Measurements from ENCODE around the gene AAK1.

- TF ChIP-seq CTCF (optimal IDR thresholded peaks at IDR 0.05 in 1 of 3, IDR thresholded peaks at IDR 0.05 in 1 of 3, conservative IDR thresholded peaks at IDR 0.05 in 1 of 3; ENCODE audit: extremely low read depth in 1 of 3, insufficient read depth in 2 of 3, low read length in 3 of 3): no peak
- TF ChIP-seq EZH2 (IDR thresholded peaks at IDR 0.05; ENCODE audit: low read length): no peak
Measured at GRCh38 chr2:69549421-69549820, 94.1 kb downstream of the AAK1 start.

Data from keratinocyte (primary cell).